ENCODE results near the gene FUT8. TPM values are rescaled to one million over a fixed set of nuclear protein-coding genes. Genes with fewer than 3 reads are reported as not detected.

FUT8 gene
- total and polyA plus RNA-seq, 2 donors (not counting 1 experiment from before 2014, with no cell fraction given), result 13.2 to 91.8 TPM

DNA sequence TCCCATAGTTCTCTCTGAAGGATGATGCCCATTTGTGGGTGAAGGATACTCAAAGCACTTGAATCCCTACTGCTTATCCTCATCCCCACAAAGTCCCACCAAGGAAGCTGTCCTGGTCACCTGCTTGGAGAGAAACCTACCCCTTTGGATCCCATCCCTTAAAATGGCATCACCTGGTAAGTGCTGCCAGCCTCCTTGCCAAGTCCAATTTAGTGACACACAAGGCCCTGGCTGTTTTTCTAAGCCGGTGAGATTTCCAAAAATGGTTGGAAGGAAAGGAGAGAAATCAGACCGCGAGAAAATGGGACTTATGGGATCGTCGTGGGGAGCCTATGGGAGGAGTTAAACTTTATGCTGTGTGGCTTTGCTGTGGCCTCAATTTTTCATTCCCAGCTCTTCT lies 358.2 kb downstream of the FUT8 start:
- H3K4me3 Mint-ChIP-seq, result no peak overlapping the region
- H3K4me1 Mint-ChIP-seq, result peaks cover 2% of the 10 kb centered on the region
- H2AFZ ChIP-seq (ENCODE audit: insufficient read depth, low read depth, low read length, poor library complexity, severe bottlenecking), result no peak overlapping the region
- no peaks in the 10 kb centered on the region for H3K79me2 ChIP-seq (ENCODE audit: control insufficient read depth, insufficient read depth, low read length)
- no peaks in the 10 kb centered on the region for H3K9me3 Mint-ChIP-seq (ENCODE audit: insufficient read depth)
- H3K4me2 ChIP-seq (replicated peaks; ENCODE audit: low read depth, low read length, poor library complexity, severe bottlenecking), result no peak overlapping the region
- CTCF ChIA-PET, result no interaction called here
- ATAC-seq (ENCODE audit: low read depth) (no peak), DNase-seq (no peak)
- no peak overlapping the region for H3K9ac ChIP-seq (ENCODE audit: low read length)
- H3K9me3 ChIP-seq (ENCODE audit: control extremely low read depth in 1 of 3, control insufficient read depth in 2 of 3, insufficient read depth in 1 of 3, low read length in 2 of 3), result no peaks in the 10 kb centered on the region
- no peak overlapping the region for H3K27ac ChIP-seq (ENCODE audit: low read length in 2 of 2)
- no peaks in the 10 kb centered on the region for H3K4me1 ChIP-seq (ENCODE audit: control insufficient read depth in 2 of 2, insufficient read depth in 2 of 2, low read length in 2 of 2)
- H4K20me1 ChIP-seq (ENCODE audit: control insufficient read depth, insufficient read depth, low read length, poor library complexity, severe bottlenecking), result no peaks in the 10 kb centered on the region
- TF ChIP-seq EZH2 (IDR thresholded peaks at IDR 0.05; ENCODE audit: borderline replicate concordance, insufficient read depth, low read depth, low read length, poor library complexity, severe bottlenecking), result no peak
- no peak for TF ChIP-seq CTCF (IDR thresholded peaks at IDR 0.05)
- no peak overlapping the region for H3K27ac Mint-ChIP-seq
- intact Hi-C loops (cut with micrococcal nuclease), result no loop called here
- no peak overlapping the region for H3K4me3 ChIP-seq (ENCODE audit: control extremely low read depth in 1 of 5, extremely low read depth in 1 of 5, insufficient read depth in 1 of 5, low read depth in 2 of 5, low read length in 4 of 5)
- 100% methylated on average over 1 of the region's 5 CpGs for WGBS (ENCODE audit: insufficient coverage)
- POLR2A ChIA-PET, result no interaction called here
- peaks cover 9% of the 10 kb centered on the region for H3K27me3 Mint-ChIP-seq
- H3K27me3 ChIP-seq (replicated peaks in 1 of 4; ENCODE audit: control extremely low read depth in 1 of 4, control insufficient read depth in 3 of 4, insufficient read depth in 4 of 4, low read length in 3 of 4), result peaks cover 0 to 3% (median 0%) of the 10 kb centered on the region in 4 experiments
- H3K36me3 ChIP-seq (replicated peaks in 1 of 2; ENCODE audit: control extremely low read depth in 1 of 2, control insufficient read depth in 1 of 2, extremely low read depth in 1 of 2, insufficient read depth in 2 of 2, low read length in 1 of 2), result no peaks in the 10 kb centered on the region

- Histone ChIP-seq H2AFZ (ENCODE audit: insufficient read depth, low read depth, low read length, poor library complexity, severe bottlenecking) (no peak overlapping the region), H3K4me2 (replicated peaks; ENCODE audit: low read depth, low read length, poor library complexity, severe bottlenecking) (no peak overlapping the region), H3K4me1 (ENCODE audit: control insufficient read depth in 2 of 2, insufficient read depth in 2 of 2, low read length in 2 of 2) (no peaks in the 10 kb centered on the region), H3K27me3 (replicated peaks in 1 of 4; ENCODE audit: control extremely low read depth in 1 of 4, control insufficient read depth in 3 of 4, insufficient read depth in 4 of 4, low read length in 3 of 4) (peaks cover 0 to 3% (median 0%) of the 10 kb centered on the region in 4 experiments), H3K9ac (ENCODE audit: low read length) (no peak overlapping the region), H3K27ac (ENCODE audit: low read length in 2 of 2) (no peak overlapping the region), H3K4me3 (ENCODE audit: control extremely low read depth in 1 of 5, extremely low read depth in 1 of 5, insufficient read depth in 1 of 5, low read depth in 2 of 5, low read length in 4 of 5) (no peak overlapping the region), H3K79me2 (ENCODE audit: control insufficient read depth, insufficient read depth, low read length) (no peaks in the 10 kb centered on the region), H3K9me3 (ENCODE audit: control extremely low read depth in 1 of 3, control insufficient read depth in 2 of 3, insufficient read depth in 1 of 3, low read length in 2 of 3) (no peaks in the 10 kb centered on the region), H3K36me3 (replicated peaks in 1 of 2; ENCODE audit: control extremely low read depth in 1 of 2, control insufficient read depth in 1 of 2, extremely low read depth in 1 of 2, insufficient read depth in 2 of 2, low read length in 1 of 2) (no peaks in the 10 kb centered on the region), H4K20me1 (ENCODE audit: control insufficient read depth, insufficient read depth, low read length, poor library complexity, severe bottlenecking) (no peaks in the 10 kb centered on the region)
- CTCF ChIA-PET, result interaction anchor here (0.6 kb wide), 1 partner anchor 180 kb away, joined by 4 read pairs; no protein-coding TSS in a partner anchor
- Mint-ChIP-seq H3K27ac (no peak overlapping the region), H3K4me3 (no peak overlapping the region), H3K4me1 (peaks cover 2% of the 10 kb centered on the region), H3K27me3 (peaks cover 5% of the 10 kb centered on the region), H3K9me3 (ENCODE audit: insufficient read depth) (no peaks in the 10 kb centered on the region)
- DNase-seq (no peak), ATAC-seq (ENCODE audit: low read depth) (no peak)
- TF ChIP-seq CTCF (IDR thresholded peaks at IDR 0.05), result no peak
- TF ChIP-seq EZH2 (IDR thresholded peaks at IDR 0.05; ENCODE audit: borderline replicate concordance, insufficient read depth, low read depth, low read length, poor library complexity, severe bottlenecking), result no peak
- intact Hi-C loops (cut with micrococcal nuclease), result no loop called here
- 100% methylated on average over 1 of the region's 3 CpGs for WGBS (ENCODE audit: insufficient coverage)
- POLR2A ChIA-PET, result no interaction called here
Measured at GRCh38 chr14:65771271-65771670, 358.7 kb downstream of the FUT8 start.
